ENCODE measurements around the gene MEIKIN.

The MEIKIN gene

GRCh38 chr5:131774652-131775367, 170.7 kb downstream of the MEIKIN start:
- no peak for DNase-seq
- no peaks in the 10 kb centered on the region for H3K9me3 ChIP-seq
- TF ChIP-seq CTCF (IDR thresholded peaks at IDR 0.05; ENCODE audit: low read depth, low read length) = no peak
- H3K4me1 ChIP-seq = no peaks in the 10 kb centered on the region
- H3K4me3 ChIP-seq (ENCODE audit: low read depth, low read length) = no peak overlapping the region
- no peaks in the 10 kb centered on the region for H3K27me3 ChIP-seq
- no peaks in the 10 kb centered on the region for H3K36me3 ChIP-seq

GRCh38 chr5:131773805-131774204, 171.7 kb downstream of the MEIKIN start:
- H3K4me3 ChIP-seq (ENCODE audit: low read depth, low read length) = no peak overlapping the region
- H3K27me3 ChIP-seq = no peaks in the 10 kb centered on the region
- no peak for TF ChIP-seq CTCF (IDR thresholded peaks at IDR 0.05; ENCODE audit: low read depth, low read length)
- H3K9me3 ChIP-seq = no peaks in the 10 kb centered on the region
- no peaks in the 10 kb centered on the region for H3K4me1 ChIP-seq
- H3K36me3 ChIP-seq = no peaks in the 10 kb centered on the region
- DNase-seq = no peak

GRCh38 chr5:131771692-131772091, 173.8 kb downstream of the MEIKIN start:
- H3K27me3 ChIP-seq = no peaks in the 10 kb centered on the region
- H3K4me1 ChIP-seq = no peaks in the 10 kb centered on the region
- H3K4me3 ChIP-seq (ENCODE audit: low read depth, low read length) = no peak overlapping the region
- no peaks in the 10 kb centered on the region for H3K36me3 ChIP-seq
- DNase-seq = no peak
- H3K9me3 ChIP-seq = no peaks in the 10 kb centered on the region
- no peak for TF ChIP-seq CTCF (IDR thresholded peaks at IDR 0.05; ENCODE audit: low read depth, low read length)

- no peak overlapping the region for H3K4me3 ChIP-seq (ENCODE audit: low read depth, low read length)
- no peaks in the 10 kb centered on the region for H3K36me3 ChIP-seq
- TF ChIP-seq CTCF (IDR thresholded peaks at IDR 0.05; ENCODE audit: low read depth, low read length) = no peak
- no peaks in the 10 kb centered on the region for H3K9me3 ChIP-seq
- no peak for DNase-seq
- no peaks in the 10 kb centered on the region for H3K4me1 ChIP-seq
- H3K27me3 ChIP-seq = no peaks in the 10 kb centered on the region
Observed at GRCh38 chr5:131769961-131770360, 175.5 kb downstream of the MEIKIN start.

- no peaks in the 10 kb centered on the region for H3K9me3 ChIP-seq
- TF ChIP-seq CTCF (IDR thresholded peaks at IDR 0.05; ENCODE audit: low read depth, low read length) = no peak
- H3K36me3 ChIP-seq = no peaks in the 10 kb centered on the region
- H3K27me3 ChIP-seq = no peaks in the 10 kb centered on the region
- no peak for DNase-seq
- no peak overlapping the region for H3K4me3 ChIP-seq (ENCODE audit: low read depth, low read length)
- no peaks in the 10 kb centered on the region for H3K4me1 ChIP-seq
Observed at GRCh38 chr5:131769336-131769735, 176.1 kb downstream of the MEIKIN start.

GRCh38 chr5:131767891-131768290, 177.6 kb downstream of the MEIKIN start:
- no peaks in the 10 kb centered on the region for H3K9me3 ChIP-seq
- no peaks in the 10 kb centered on the region for H3K27me3 ChIP-seq
- no peak for TF ChIP-seq CTCF (IDR thresholded peaks at IDR 0.05; ENCODE audit: low read depth, low read length)
- H3K4me3 ChIP-seq (ENCODE audit: low read depth, low read length) = no peak overlapping the region
- H3K36me3 ChIP-seq = no peaks in the 10 kb centered on the region
- H3K4me1 ChIP-seq = no peaks in the 10 kb centered on the region
- DNase-seq = no peak

All from BE2C (cell line).